Adrenal gland (tissue), 5 donors: ENCODE data around the gene SCG5.

Source experiments
- POLR2A ChIP-seq, 2 donors: fragments of 450-650 bp; IDR thresholded peaks; one replicate each; pipeline ENCODE4 v1.6.1; 2017; ENCODE audit warnings: antibody characterized with exemption in 2 of 2, mild to moderate bottlenecking in 2 of 2, moderate library complexity in 1 of 2
- TF ChIP-seq, protein P1 (sequence below), 6 experiments: fragments of 450-650 bp in 4 of 6; fragments of 200-600 bp in 2 of 6; sonication (generic) in 1 of 6; IDR thresholded peaks; 1 replicate in 5 of 6; 2 replicates in 1 of 6; pipeline versions ENCODE4 v1.5.1 to v1.8.0; 2016 to 2021; ENCODE audit warnings: antibody characterized with exemption in 6 of 6, mild to moderate bottlenecking in 2 of 6, moderate library complexity in 1 of 6
- donor health status: DM: no; HTN: no; CAD: no.

DNA sequence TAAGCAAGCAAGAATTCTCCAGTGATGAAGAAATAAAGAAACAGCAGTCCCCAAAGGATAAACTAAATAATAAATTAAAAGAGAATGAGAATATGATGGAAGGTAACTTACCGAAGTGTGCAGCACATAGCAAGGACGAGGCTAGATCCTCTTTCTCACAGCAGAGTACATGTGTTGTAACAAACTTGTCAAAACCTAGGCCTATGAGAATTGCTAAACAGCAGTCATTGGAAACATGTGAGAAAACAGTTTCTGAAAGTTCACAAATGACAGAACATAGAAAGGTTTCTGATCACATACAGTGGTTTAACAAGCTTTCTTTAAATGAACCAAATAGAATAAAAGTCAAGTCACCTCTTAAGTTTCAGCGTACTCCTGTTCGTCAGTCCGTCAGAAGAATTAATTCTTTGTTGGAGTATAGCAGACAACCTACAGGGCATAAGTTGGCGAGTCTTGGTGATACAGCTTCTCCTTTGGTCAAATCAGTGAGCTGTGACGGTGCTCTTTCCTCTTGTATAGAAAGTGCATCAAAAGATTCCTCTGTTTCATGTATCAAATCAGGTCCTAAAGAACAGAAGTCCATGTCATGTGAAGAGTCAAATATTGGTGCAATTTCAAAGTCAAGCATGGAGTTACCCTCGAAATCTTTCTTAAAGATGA is 4.5 kb upstream of the SCG5 start:
- TF ChIP-seq, protein P1, sequence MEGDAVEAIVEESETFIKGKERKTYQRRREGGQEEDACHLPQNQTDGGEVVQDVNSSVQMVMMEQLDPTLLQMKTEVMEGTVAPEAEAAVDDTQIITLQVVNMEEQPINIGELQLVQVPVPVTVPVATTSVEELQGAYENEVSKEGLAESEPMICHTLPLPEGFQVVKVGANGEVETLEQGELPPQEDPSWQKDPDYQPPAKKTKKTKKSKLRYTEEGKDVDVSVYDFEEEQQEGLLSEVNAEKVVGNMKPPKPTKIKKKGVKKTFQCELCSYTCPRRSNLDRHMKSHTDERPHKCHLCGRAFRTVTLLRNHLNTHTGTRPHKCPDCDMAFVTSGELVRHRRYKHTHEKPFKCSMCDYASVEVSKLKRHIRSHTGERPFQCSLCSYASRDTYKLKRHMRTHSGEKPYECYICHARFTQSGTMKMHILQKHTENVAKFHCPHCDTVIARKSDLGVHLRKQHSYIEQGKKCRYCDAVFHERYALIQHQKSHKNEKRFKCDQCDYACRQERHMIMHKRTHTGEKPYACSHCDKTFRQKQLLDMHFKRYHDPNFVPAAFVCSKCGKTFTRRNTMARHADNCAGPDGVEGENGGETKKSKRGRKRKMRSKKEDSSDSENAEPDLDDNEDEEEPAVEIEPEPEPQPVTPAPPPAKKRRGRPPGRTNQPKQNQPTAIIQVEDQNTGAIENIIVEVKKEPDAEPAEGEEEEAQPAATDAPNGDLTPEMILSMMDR (IDR thresholded peaks at IDR 0.05): no peak
- no peak for TF ChIP-seq POLR2A (IDR thresholded peaks at IDR 0.05)
